Inflammatory macrophage treated with lipopolysaccharide for 4 hours (primary cell): ENCODE measurements around the gene KIRREL3.
"Not testable (repeated sequence)": the region's sequence is repeated elsewhere in the genome, so short reads cannot be mapped to it uniquely, and the experiment has no call there.

Experiments
- DNase-seq: peaks from one replicate; pipeline ENCODE4 v3.0.0-alpha.2; 2020

KIRREL3 gene

DNA sequence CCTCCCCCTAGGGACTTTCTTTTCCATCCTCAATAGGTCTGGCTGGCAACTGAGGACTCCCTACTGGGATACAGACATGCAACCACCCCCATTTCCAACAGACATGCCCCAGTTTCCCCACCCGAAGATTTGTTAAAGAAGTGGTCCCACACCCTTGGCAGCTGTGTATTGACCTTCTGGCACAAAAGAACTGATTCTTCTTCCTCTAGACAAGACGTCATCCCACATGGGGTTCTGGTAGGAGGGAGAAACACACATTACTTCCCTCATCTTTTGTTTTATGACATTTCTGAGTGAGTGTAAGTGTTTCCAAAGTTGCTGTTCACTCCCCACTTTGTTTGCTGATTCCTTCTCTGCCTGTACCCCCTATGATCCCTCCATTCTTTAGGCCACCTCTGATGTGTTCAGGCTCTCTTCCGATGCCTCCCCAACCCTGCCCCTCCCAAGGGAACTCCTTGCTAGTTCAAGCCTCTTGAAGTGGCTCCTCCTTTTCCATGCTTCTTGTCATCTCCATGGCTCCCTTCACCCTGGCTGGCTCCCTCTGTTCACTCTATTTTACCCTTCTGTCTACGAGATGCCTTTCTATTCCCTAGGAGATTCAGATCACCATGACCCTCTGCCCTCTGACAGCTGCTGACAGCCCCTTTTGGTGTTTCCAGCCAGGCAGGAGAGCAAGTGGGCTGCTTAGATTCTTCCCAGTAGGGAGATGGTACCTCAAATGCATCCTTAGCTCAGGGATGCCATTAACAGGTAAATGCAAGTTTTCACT, 4.3 kb downstream of the KIRREL3 start:
- DNase-seq = no peak

DNA sequence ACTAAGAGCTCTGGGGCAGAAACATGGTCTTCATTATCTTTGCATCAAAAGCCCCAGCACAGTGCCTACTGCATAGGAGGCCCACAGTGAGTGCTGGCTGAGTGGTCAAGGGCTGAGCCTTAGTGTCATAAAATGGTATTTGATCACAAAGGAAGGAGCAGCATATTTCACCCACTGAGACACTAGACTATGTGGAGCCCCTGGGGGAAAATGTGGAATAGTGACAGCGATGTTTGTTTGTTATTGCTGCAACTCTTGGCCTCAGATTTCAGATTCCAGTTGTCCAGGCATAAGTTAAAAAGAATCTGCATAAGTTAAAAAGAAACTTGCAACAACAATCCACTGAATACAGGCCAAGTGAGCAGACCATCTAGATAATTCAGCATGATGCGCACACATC, 7.0 kb downstream of the KIRREL3 start:
- no peak for DNase-seq

DNA sequence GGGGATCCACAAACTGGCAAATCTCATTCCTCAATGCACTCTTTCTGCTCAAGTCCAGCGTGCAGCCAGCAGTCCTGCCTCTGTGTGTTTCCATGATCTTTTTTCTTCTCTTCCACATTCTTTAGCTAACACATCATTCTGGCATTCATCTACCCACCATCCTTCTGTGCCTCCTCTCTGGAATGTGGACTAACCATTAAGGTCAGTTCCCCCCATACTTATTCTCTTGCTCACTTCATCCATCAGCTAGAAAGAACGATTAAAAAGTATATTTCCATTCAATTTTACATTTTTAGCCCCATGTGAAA, 7.8 kb downstream of the KIRREL3 start:
- no peak for DNase-seq

DNA sequence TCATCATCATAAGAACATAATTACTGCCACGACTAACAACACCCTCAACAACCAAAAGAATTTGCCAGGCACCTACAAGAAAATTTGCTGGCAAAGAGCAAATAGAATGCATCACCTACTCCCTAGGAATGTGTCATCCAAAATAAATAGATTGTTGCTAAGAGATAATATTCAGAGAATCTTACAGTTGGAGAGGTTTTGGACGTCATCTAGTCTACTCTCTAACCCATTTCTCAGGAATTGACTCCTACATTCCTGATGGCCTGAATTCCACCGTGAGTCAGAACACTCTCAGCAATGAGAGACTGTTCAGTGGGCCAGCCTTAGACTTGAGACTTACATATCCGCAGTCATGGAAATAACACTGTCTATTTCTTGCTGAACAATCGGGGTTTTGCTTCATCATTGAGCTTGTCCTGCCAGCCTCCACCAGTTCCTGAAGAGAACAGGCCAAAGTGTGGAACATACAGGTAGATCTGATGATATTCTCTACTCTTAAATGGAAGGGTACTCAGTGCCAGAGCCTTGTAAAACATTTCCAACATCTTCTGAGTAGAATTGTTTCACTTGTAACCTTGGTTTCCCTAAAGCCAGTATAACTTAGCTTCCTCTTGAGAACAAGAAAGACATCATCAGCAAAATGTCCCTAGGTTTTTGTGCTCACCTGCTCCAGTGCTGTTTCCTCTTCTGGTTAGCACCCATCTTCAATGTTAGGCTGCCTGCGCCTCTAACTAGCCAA, 8.3 kb downstream of the KIRREL3 start:
- DNase-seq = no peak

DNA sequence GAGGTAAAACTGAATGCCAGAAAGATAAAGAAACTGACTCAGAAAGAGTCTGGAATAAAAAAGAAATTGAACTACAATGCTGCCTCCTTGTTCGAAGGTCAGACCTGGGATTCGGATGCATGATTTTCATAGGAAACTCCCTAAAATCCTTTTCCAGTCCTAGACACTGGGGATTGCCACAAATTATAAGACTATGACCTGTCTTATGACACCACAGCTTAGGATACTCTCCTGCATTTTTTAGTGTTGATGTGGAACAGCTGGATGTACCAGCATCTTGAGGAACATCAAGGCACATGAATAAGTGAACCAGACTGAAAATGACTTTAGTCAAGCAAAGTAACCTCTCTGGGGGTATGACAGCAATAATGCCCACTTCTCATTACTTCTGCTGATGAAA, 9.0 kb downstream of the KIRREL3 start:
- DNase-seq = no peak

DNA sequence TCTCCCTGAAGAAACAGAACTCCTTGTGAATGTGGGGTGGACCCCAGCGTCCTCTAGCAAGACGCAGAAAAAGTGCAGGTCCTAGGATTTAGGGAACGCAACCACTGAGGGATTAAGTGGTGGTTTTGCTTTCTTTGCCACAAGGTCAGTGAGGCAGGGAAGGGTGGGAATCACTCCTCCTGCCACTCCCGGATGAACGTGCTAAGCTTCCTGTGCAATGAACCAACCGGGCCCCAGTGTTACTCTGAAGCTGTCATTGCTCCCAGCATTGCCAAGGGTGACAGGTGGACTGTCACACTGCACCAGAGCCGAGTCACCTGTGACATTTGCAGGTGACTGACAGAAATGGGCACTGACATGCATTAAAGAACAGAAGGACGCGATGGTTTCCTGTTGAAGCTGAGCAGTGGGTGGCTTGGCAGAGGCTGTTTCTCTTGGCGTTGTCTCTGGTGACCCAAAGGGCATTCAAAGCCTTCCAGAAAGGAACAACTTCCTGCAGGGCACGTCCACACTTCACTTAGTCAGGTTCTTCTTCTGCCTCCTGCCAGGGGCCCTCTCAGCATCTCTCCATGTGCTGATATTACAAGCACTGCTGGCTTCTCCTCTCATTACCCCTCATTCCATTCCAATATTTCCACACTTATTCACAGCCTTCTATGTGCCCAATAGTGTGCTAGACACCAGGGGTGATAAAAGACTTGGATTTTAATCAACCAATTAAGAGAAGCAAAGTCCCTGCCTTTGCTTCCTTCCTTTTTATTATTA, 9.7 kb downstream of the KIRREL3 start:
- DNase-seq = no peak

DNA sequence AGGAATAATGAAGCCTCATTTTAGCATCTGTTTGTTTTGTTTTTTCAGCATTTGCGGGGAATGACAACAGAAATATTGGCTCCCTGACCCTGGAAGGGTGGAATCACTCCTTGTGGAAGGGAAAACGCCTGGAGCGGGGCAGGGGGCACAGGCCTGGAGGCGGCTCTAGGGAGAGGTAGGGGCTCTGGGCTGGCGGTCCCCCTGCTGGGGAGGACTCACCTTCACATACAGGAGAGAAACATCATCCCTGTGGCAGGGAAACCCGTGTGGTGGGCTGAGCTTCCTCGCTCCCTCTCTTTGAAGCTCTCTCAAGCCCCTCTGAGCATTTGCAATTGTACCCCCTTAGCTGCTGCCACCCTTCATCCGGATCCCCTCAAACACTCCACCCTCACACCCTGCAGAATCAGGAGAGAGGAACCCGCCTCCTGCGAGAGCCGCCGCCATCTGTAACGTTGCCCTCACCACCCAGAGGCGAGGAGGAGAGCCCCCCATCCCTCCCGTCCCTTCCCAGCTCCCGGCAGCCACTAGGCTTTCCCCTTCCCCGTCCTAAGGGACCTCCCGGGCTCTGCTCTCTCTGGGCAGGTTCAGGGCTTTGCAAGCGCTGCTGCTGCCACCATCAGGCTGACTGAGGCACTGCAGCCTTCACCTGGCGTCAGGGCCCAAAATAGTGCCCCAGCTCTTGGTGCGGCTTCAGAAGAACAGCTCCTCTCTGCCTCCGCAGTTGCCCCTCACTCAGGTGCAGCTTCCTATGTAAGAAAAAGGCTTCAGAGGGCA, 10.4 kb downstream of the KIRREL3 start:
- DNase-seq = peak; percentile 27

DNA sequence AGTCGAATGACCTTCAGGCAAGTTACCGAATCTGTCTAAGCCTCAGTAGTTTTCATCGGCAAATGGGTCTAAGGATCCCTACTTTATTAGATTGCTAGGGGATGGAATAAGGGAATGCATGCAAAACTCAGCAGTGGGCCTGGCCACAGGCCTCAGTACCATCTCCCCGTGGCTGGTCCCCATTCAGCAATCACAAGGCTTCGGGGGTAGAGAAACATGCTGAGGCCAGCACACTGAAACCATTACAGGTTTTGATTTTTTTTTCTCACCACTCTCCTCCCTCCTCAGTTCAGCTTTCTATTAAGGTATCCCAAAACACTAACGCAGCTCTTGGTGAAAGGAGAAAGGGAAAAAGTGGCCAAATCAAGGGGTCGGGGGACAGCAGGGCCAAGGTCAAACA, 11.9 kb downstream of the KIRREL3 start:
- DNase-seq = no peak

DNA sequence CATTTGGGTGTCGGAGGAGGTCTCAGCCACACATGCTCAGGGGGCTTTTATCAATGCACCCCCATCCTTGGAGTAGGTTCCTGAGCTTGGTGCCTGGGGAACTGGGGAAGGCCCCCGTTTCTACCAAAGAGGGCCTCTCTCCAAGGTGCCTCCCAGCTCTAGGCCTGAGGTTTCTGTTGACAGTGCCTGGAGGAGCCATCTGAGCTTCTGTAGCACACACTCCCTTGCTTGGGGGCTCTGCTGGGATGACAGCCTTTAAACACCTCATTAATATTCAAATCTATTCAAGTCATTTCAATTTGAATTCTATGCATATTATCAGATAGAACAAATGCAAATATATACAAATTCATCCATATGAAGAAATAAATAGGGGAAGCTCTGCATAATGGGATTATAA, 18.9 kb downstream of the KIRREL3 start:
- DNase-seq = no peak

DNA sequence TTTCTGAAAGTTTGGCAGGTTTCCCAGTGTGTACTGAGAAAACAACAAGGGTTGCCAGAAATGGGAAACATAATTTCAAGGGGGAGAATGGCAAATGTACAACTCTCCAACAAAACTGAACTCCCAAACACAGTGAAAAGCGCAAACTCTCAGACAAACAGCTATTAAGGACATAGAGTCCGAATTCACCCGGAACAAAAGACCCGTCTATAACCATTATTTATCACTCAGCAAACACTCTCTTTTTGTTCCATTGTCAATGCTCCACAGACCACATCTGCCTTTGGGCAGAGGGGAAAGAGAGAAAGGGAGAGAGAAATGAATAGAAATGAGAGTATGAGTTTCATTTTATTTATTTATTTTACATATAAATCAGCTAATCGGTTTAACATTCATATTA, 21.7 kb downstream of the KIRREL3 start:
- no peak for DNase-seq

DNA sequence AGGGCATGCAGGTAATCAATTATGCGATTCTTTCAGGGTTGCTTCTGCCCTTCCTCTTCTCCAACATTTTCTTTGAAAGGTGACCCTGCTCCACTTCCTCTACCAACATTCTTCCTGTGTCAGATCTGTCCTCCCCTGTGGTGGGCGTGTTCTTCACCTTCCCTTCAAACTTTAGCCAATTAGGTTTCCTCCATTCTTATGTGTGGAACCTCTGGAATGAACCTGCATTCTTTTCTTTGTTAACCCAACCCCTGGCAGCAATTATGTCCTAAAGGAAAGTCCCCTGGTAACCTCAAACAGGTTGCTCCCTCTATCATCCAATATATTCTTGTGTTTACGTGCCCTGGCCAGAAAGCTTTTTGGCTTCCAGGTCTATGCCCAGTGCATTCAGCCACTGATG, 22.4 kb downstream of the KIRREL3 start:
- DNase-seq = no peak

DNA sequence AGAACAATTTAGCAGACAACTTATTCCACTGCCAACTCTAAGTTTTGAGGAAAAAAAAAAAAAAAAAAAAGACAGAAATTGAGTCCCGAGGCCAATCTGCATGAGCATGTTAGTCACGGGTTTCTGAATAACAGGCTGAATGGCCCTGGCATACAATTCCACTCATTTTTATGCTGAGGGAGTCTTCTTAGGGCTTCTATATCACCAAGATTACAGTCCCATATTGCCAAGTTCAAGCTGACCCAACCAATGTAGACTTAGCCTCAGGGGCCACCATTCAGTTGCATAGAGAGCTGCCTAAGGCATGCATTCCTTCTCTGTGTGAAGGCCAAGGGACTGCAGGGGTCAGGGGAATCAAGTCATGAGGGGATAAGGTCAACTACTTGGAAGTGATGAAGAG, 27.5 kb downstream of the KIRREL3 start:
- no peak for DNase-seq

DNA sequence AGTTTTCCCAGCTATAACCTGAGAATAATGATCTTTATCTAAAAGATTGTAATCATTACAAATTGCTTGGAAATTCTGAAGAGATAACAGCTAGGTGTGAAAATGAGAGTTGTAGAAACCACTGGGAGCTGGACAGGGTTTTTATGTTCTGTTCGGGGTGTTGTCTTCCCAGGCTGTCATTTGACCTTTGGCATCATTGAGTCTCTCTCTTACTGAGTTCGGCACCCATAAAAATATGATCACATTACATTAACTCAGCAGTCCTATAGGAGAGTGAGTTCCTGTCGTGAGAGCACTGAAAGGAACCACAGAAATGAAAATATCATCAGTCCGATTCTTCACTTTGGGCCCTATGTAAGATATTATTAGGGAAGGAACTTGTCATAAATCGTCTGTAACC, 29.3 kb downstream of the KIRREL3 start:
- no peak for DNase-seq

DNA sequence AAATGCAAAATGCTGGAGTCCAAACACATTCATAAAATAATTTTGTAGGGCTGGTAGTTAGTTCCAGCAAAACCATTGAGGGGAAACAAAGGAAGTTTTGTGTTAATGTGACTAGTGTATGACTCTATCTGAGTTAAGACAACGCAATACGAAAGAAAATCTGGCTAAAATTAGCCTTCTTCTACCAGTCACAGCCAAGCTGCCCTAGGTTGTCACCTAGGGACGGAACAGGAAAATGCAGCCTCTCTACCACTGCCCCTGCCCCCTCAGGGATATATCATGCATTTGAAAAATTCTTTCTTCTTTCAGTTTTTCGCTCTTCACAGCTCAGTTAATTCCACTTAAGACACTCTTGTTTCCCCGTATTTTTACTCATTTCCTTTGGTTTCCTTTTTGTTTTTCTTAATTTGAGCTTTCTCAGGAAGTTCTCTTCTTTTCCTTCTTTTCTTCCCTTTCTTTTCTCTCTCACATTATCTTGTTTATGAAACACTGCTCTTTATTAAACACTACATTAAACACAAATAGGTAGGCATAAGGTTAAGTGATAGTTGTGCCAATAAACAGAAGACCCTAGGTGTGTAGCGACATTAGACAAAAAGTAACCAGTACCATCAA, 30.6 kb downstream of the KIRREL3 start:
- no peak for DNase-seq

DNA sequence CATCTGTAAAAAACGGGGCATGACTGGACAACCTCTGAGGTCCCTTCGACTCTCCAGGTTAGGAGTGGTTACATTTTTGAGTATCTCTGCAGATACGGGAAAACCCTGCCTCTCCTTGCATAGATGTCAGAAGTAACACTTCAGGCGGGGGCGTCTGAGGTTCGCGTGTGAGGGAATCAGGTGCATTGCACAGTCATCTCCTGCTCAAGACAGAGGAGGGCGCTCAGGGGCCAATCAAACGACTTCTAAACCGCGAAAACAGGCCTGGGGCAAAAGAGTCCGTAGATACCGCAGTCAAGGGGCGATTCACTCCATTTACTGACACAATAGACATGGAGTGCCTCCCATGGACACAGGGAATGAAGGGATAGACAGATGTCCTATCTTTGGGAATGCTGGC, 31.7 kb downstream of the KIRREL3 start:
- no peak for DNase-seq

DNA sequence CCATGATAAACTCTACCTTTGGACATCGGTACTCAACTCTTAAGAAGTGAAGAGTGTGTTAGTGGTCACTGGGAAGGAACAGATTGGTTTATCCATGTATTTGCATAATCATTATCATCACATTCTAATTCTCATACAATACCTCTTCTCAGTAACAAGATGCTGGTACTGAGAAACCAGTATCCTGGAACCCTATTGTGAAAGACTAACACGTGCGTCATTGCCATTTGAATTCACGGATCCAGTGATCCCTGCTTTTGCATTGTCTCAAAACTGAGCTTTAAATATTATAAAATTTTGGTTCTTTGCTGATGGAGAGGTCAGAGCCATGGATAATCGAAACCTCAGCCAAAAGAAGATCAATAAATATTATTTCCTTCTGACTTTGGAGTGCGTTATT, 35.2 kb downstream of the KIRREL3 start:
- DNase-seq = no peak

DNA sequence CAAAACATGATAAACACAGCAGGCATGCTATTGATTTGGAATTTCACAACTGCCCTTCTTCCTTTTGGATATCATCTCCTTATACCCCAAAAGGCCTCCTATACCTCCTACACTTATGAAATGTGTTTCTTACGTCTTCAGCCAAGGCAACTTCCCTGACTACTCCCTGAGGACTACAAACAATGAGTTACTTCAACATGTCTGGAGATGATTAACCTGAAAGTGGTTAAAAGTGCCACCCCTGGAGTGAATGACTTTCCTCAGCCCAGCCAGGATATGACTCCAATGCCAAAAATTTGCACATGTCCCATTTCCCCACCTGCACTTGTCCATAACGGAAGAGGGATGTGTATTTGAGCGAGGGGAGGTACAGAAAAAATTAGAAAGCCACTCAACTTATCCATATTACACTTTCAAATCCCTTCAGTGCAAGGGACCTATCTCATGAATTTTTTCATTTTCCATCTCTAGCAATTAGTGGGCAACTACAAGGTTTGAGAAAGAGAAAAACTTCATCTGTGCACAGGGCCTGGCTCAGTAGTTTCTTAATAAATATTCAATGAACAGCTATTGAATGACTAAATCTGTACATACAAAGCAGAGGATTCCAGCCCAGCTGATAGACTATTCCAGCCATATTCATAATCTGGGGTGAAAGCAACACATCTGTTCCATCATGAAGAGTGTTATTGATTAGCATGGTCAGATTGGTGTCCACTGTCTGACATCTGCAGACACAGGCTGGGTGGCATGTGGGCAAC, 36.8 kb downstream of the KIRREL3 start:
- no peak for DNase-seq

DNA sequence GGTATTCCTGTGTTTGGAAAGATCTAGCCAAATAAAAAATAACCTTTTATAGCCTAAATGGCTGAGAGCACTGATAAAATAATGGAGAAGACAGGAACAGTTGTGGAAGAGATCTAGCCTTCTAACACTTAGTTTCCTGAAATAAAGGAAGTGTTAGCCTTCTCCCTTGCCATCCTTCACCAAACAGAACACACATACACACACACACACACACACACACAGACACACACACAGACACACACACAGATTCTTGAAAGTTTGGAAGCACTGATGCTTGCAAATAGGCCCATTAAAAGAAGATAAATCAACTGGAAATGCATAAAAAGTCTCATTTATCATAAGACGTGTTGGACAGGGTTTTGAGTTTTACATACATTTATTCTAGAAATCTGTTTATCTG, 37.5 kb downstream of the KIRREL3 start:
- no peak for DNase-seq

DNA sequence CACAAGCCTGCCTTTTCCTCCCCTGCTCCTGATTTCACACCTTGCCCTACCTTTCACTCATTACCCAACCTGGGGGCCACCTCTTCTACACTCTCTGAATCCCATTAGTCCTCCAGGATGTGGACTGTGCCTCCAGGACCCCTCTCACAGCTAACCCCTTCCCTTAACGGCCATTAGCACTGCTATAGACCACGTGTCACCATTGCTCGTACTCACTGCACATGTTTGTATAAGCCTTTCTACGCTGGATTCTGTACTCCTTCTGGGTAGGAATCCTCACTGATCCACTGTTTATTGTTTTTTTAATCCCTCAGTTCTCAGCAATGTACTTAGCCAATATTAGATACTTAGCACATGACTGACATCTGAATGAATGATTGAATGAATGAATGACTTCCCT, 40.9 kb downstream of the KIRREL3 start:
- no peak for DNase-seq

DNA sequence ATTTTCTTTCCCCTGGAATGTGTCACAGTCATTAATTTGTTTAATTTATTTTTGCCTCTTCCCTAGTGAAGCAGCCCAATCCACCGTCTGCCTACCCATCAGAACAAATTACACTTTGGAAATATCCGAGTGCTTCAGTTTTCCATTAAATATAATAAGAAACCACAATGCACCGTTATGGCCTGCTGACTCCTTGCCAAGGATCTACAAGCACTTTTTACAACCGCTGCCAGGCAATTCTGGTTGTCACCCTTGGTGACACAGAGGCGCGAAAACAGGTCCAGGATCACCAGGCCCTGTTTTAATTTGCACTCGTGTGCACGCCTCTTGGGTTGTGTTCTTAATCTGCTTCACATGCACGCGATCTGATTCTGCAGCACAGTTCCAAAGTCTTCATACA, 43.9 kb downstream of the KIRREL3 start:
- DNase-seq = no peak

DNA sequence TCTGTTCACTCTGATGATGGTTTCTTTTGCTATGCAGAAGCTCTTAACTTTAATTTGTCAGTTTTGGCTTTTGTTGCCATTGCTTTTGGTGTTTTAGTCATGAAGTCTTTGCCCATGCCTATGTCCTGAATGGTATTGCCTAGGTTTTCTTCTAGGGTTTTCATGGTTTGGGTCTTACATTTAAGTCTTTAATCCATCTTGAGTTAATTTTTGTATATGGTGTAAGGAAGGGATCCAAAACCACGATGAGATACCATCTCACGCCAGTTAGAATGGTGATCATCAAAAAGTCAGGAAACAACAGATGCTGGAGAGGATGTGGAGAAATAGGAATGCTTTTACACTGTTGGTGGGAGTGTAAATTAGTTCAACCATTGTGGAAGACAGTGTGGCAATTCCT, 48.0 kb downstream of the KIRREL3 start:
- DNase-seq = not testable (repeated sequence)

DNA sequence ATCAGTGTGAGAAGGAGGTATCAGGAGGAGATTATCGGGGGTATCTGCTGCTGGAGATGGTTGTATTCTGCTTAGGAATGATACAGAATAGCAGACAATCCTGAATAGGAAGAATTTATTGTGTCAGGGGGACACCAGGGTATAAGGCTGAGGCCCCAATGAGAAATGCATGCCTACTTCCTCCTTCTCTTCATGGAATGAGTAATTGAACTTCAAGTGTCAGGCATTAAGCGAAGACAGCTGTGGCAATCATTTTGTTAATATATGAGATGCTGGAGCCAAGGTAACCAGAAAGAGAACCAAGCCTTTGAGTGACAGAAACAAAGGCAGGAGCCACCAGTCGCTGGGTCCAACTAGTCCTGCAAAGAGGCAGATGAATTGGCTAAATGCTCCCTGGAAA, 49.1 kb downstream of the KIRREL3 start:
- DNase-seq = no peak
